Measurements from ENCODE around the gene SBF1.

DNA sequence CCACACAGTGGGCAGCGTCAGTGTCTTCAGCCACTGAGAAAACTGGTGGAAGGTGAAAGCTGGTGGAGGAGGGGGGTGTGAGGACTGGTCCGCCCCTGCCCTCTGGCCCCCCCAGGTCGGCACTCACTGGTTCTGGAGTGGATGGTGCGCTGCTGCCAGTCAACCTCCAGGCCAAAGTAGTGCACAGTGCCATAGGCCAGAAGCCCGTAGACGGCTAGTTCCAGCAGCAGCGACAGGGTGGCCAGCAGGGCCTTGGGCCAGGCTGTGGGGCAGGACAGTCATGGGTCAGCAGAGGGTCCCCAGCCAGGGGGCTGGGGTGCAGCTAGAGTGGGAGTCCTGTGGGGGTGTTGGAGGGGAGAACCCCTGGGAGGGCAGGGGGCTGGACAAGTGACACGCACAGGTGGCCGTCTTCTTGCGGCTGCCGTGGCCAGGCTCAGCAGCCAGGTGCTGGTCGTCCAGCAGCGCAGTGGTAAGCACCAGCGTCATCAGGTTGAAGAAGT lies 30.5 kb upstream of the SBF1 start:
- TF ChIP-seq, protein P1, sequence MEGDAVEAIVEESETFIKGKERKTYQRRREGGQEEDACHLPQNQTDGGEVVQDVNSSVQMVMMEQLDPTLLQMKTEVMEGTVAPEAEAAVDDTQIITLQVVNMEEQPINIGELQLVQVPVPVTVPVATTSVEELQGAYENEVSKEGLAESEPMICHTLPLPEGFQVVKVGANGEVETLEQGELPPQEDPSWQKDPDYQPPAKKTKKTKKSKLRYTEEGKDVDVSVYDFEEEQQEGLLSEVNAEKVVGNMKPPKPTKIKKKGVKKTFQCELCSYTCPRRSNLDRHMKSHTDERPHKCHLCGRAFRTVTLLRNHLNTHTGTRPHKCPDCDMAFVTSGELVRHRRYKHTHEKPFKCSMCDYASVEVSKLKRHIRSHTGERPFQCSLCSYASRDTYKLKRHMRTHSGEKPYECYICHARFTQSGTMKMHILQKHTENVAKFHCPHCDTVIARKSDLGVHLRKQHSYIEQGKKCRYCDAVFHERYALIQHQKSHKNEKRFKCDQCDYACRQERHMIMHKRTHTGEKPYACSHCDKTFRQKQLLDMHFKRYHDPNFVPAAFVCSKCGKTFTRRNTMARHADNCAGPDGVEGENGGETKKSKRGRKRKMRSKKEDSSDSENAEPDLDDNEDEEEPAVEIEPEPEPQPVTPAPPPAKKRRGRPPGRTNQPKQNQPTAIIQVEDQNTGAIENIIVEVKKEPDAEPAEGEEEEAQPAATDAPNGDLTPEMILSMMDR (IDR thresholded peaks at IDR 0.05) = no peak
- TF ChIP-seq POLR2A (IDR thresholded peaks at IDR 0.05) (no peak), EP300 (IDR thresholded peaks at IDR 0.05) (no peak)

Measured in ovary (tissue), 3 donors.